ENCODE data around the gene FAAP20.

FAAP20 gene

GRCh38 chr1:2155788-2156187, 38.8 kb downstream of the FAAP20 start:
- no peak overlapping the region for H3K4me2 ChIP-seq (ENCODE audit: low read length)
- no peaks in the 10 kb centered on the region for H3K4me1 ChIP-seq
- no peaks in the 10 kb centered on the region for H3K27me3 ChIP-seq (ENCODE audit: control insufficient read depth, insufficient read depth, low read length)
- H3K27ac ChIP-seq = no peak overlapping the region
- TF ChIP-seq CTCF (IDR thresholded peaks at IDR 0.05) = no peak
- no peak overlapping the region for H3K4me3 ChIP-seq (ENCODE audit: low read depth, low read length)
- no peaks in the 10 kb centered on the region for H3K36me3 ChIP-seq (ENCODE audit: control insufficient read depth, insufficient read depth, low read length)
- H3K9me3 ChIP-seq (ENCODE audit: control insufficient read depth, low read length) = no peaks in the 10 kb centered on the region
- no peak overlapping the region for H3K9ac ChIP-seq
- H2AFZ ChIP-seq = no peak overlapping the region
- H3K79me2 ChIP-seq = no peaks in the 10 kb centered on the region

DNA sequence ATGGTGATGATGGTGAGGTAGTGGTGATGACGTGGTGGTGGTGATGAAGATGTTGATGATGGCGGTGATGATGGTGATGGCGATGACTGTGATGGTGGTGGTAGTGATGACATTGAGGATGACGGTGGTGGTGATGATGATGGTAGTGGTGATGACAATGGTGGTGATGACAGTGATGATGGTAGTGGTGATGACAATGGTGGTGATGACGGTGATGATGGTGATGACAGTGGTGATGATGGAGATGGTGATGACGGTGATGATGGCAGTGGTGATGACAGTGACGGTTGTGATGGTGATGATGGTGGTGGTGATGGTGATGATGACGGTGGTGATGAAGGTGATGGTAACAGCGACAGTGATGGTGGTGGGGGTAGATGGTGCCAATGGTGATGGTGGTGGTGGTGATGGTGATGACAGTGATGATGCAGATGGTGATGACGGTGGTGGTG, 39.4 kb downstream of the FAAP20 start:
- H3K79me2 ChIP-seq = no peaks in the 10 kb centered on the region
- H3K9me3 ChIP-seq (ENCODE audit: control insufficient read depth, low read length) = no peaks in the 10 kb centered on the region
- no peaks in the 10 kb centered on the region for H3K4me1 ChIP-seq
- no peak overlapping the region for H2AFZ ChIP-seq
- no peak overlapping the region for H3K27ac ChIP-seq
- no peak for TF ChIP-seq CTCF (IDR thresholded peaks at IDR 0.05)
- no peaks in the 10 kb centered on the region for H3K36me3 ChIP-seq (ENCODE audit: control insufficient read depth, insufficient read depth, low read length)
- H3K4me3 ChIP-seq (ENCODE audit: low read depth, low read length) = no peak overlapping the region
- H3K27me3 ChIP-seq (ENCODE audit: control insufficient read depth, insufficient read depth, low read length) = no peaks in the 10 kb centered on the region
- no peak overlapping the region for H3K9ac ChIP-seq
- H3K4me2 ChIP-seq (ENCODE audit: low read length) = no peak overlapping the region

DNA sequence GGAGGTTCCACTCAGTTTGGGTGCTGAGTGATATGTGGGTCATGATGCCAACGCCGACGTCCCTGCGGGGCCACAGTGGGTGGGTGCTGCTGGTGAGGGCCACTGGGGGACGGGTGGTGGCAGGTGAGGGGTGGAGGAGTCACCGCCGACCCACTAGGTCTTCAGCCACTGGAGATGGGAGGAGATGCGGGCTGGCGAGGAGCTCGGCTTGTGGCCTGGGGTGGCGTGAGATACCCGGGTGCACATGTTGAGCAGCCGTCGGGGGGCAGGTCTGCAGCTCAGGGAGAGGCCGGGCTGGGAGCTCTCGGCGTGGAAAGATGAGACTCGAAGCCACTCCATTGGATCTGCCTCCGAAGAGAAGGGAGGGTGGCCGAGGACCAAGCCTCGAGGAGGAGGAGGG, 40.5 kb downstream of the FAAP20 start:
- Histone ChIP-seq H3K27ac (no peak overlapping the region), H3K79me2 (no peaks in the 10 kb centered on the region), H3K4me3 (ENCODE audit: low read depth, low read length) (no peak overlapping the region), H3K36me3 (ENCODE audit: control insufficient read depth, insufficient read depth, low read length) (no peaks in the 10 kb centered on the region), H2AFZ (no peak overlapping the region), H3K27me3 (ENCODE audit: control insufficient read depth, insufficient read depth, low read length) (no peaks in the 10 kb centered on the region), H3K9me3 (ENCODE audit: control insufficient read depth, low read length) (no peaks in the 10 kb centered on the region), H3K4me1 (no peaks in the 10 kb centered on the region), H3K4me2 (ENCODE audit: low read length) (no peak overlapping the region), H3K9ac (no peak overlapping the region)
- TF ChIP-seq CTCF (IDR thresholded peaks at IDR 0.05) = no peak

GRCh38 chr1:2152954-2153353, 41.6 kb downstream of the FAAP20 start:
- Histone ChIP-seq H3K4me3 (ENCODE audit: low read depth, low read length) (no peak overlapping the region), H3K9me3 (ENCODE audit: control insufficient read depth, low read length) (no peaks in the 10 kb centered on the region), H3K27me3 (ENCODE audit: control insufficient read depth, insufficient read depth, low read length) (no peaks in the 10 kb centered on the region), H3K79me2 (no peaks in the 10 kb centered on the region), H3K9ac (no peak overlapping the region), H3K27ac (no peak overlapping the region), H3K4me2 (ENCODE audit: low read length) (no peak overlapping the region), H3K36me3 (ENCODE audit: control insufficient read depth, insufficient read depth, low read length) (no peaks in the 10 kb centered on the region), H3K4me1 (no peaks in the 10 kb centered on the region), H2AFZ (no peak overlapping the region)
- no peak for TF ChIP-seq CTCF (IDR thresholded peaks at IDR 0.05)

GRCh38 chr1:2151911-2152310, 42.7 kb downstream of the FAAP20 start:
- no peak for TF ChIP-seq CTCF (IDR thresholded peaks at IDR 0.05)
- Histone ChIP-seq H3K27ac (no peak overlapping the region), H3K27me3 (ENCODE audit: control insufficient read depth, insufficient read depth, low read length) (no peaks in the 10 kb centered on the region), H3K36me3 (ENCODE audit: control insufficient read depth, insufficient read depth, low read length) (no peaks in the 10 kb centered on the region), H3K4me1 (no peaks in the 10 kb centered on the region), H3K4me3 (ENCODE audit: low read depth, low read length) (no peak overlapping the region), H3K4me2 (ENCODE audit: low read length) (no peak overlapping the region), H3K79me2 (no peaks in the 10 kb centered on the region), H3K9me3 (ENCODE audit: control insufficient read depth, low read length) (no peaks in the 10 kb centered on the region), H2AFZ (no peak overlapping the region), H3K9ac (no peak overlapping the region)
